ENCODE measurements around the gene BOLA2B. TPM values are rescaled to one million over a fixed set of nuclear protein-coding genes. Genes with fewer than 3 reads are reported as not detected.
A peak's percentile ranks its signal among the peaks of the same experiment; 100 is the strongest.
"Not testable (repeated sequence)": the region's sequence is repeated elsewhere in the genome, so short reads cannot be mapped to it uniquely, and the experiment has no call there.

The BOLA2B gene
- total and polyA plus RNA-seq, 9 of the 15 experiments (the other 6 are each of a cell fraction or from before 2014, with no cell fraction given) = 43.9 to 613 (median 181) TPM

GRCh38 chr16:30173054-30173453, 20.4 kb downstream of the BOLA2B start:
- intact Hi-C loops (cut with micrococcal nuclease) = no loop called here
- TF ChIP-seq CEBPG (CRISPR knock-in tag; IDR thresholded peaks at IDR 0.05) = no peak
- peak; percentile 28 to 78; a peak in 2 of 4 replicates for TF ChIP-seq CEBPG (tag; conservative IDR thresholded peaks at IDR 0.05 in 1 of 2, IDR thresholded peaks at IDR 0.05 in 1 of 2)
- no peak for TF ChIP-seq NFYB (IDR thresholded peaks at IDR 0.05; ENCODE audit: extremely low read depth, insufficient read length)
- no peak for TF ChIP-seq MEF2D (tag; conservative IDR thresholded peaks at IDR 0.05; ENCODE audit: low read depth)
- TF ChIP-seq SNIP1 (IDR thresholded peaks at IDR 0.05; ENCODE audit: low read depth) = no peak
- no peak for TF ChIP-seq CXXC5 (CRISPR knock-in tag; IDR thresholded peaks at IDR 0.05)
- no peak for TF ChIP-seq ARID4B (CRISPR knock-in tag; IDR thresholded peaks at IDR 0.05)
- TF ChIP-seq CEBPB (tag; IDR thresholded peaks at IDR 0.05) = peak; percentile 73
- TF ChIP-seq CBX1 (IDR thresholded peaks at IDR 0.05; ENCODE audit: low read depth) = no peak
- TF ChIP-seq ARID3B (CRISPR knock-in tag; IDR thresholded peaks at IDR 0.05; ENCODE audit: borderline replicate concordance) = no peak
- no peak for TF ChIP-seq ZNF431 (CRISPR knock-in tag; IDR thresholded peaks at IDR 0.05)
- no peak for TF ChIP-seq GTF2F1 (IDR thresholded peaks at IDR 0.05; ENCODE audit: low read depth, low read length)
- POLR2A ChIA-PET = no interaction called here
- no peaks in the 10 kb centered on the region for H4K20me1 ChIP-seq (replicated peaks; ENCODE audit: control insufficient read depth, insufficient read depth, low read length)
- DNase-seq (ENCODE audit: extremely low read depth in 1 of 4, low spot score in 3 of 4) (no peak), ATAC-seq (no peak), FAIRE-seq (no peak)
- 57% methylated on average over 7 of the region's 7 CpGs for WGBS (ENCODE audit: insufficient coverage, low coverage, missing lambda C conversion rate)
- in situ Hi-C loops (cut with MboI) = no loop called here
- H3K36me3 ChIP-seq (ENCODE audit: control insufficient read depth, insufficient read depth, low read length) = no peaks in the 10 kb centered on the region
- H3K9ac ChIP-seq (ENCODE audit: insufficient read depth in 1 of 2, low read depth in 2 of 2, low read length in 2 of 2) = no peak overlapping the region
- no peak overlapping the region for H2AFZ ChIP-seq (ENCODE audit: low read depth, low read length)
- no peak overlapping the region for H3K4me3 ChIP-seq
- H3K4me1 ChIP-seq (replicated peaks in 1 of 2; ENCODE audit: control insufficient read depth in 2 of 2, insufficient read depth in 2 of 2, low read length in 2 of 2) = no peaks in the 10 kb centered on the region
- no peak overlapping the region for H3K4me2 ChIP-seq (ENCODE audit: insufficient read depth, low read length)
- BruUV-seq (replicated peaks) = no TSS peak
- no peaks in the 10 kb centered on the region for H3K9me3 ChIP-seq (replicated peaks; ENCODE audit: control insufficient read depth, insufficient read depth, low read depth, low read length)
- CTCF ChIA-PET (ENCODE audit: low intra/inter-chr PET ratio) = no interaction called here
- H3K9me1 ChIP-seq (ENCODE audit: control insufficient read depth, insufficient read depth, low read length) = no peaks in the 10 kb centered on the region
- H3K79me2 ChIP-seq (ENCODE audit: control insufficient read depth, insufficient read depth, low read length) = no peaks in the 10 kb centered on the region
- no peaks in the 10 kb centered on the region for H3K27me3 ChIP-seq (ENCODE audit: control insufficient read depth in 2 of 2, insufficient read depth in 2 of 2, low read length in 2 of 2)
- H3K27ac ChIP-seq (ENCODE audit: extremely low read depth, low read depth, low read length) = no peak overlapping the region

GRCh38 chr16:30170145-30170544, 23.3 kb downstream of the BOLA2B start:
- POLR2A ChIA-PET; ATAC-seq; H2AFZ ChIP-seq (ENCODE audit: low read depth, low read length); H3K36me3 ChIP-seq (ENCODE audit: control insufficient read depth, insufficient read depth, low read length); H3K4me3 ChIP-seq; H3K27me3 ChIP-seq (ENCODE audit: control insufficient read depth in 2 of 2, insufficient read depth in 2 of 2, low read length in 2 of 2); H3K9ac ChIP-seq (ENCODE audit: insufficient read depth in 1 of 2, low read depth in 2 of 2, low read length in 2 of 2); BruUV-seq (replicated peaks); H3K79me2 ChIP-seq (ENCODE audit: control insufficient read depth, insufficient read depth, low read length); H3K9me3 ChIP-seq (replicated peaks; ENCODE audit: control insufficient read depth, insufficient read depth, low read depth, low read length); intact Hi-C loops (cut with micrococcal nuclease); H3K4me1 ChIP-seq (replicated peaks in 1 of 2; ENCODE audit: control insufficient read depth in 2 of 2, insufficient read depth in 2 of 2, low read length in 2 of 2); FAIRE-seq; DNase-seq (ENCODE audit: extremely low read depth in 1 of 4, low spot score in 3 of 4); H3K4me2 ChIP-seq (ENCODE audit: insufficient read depth, low read length); in situ Hi-C loops (cut with MboI); H3K9me1 ChIP-seq (ENCODE audit: control insufficient read depth, insufficient read depth, low read length); H3K27ac ChIP-seq (ENCODE audit: extremely low read depth, low read depth, low read length); H4K20me1 ChIP-seq (replicated peaks; ENCODE audit: control insufficient read depth, insufficient read depth, low read length); CTCF ChIA-PET (ENCODE audit: low intra/inter-chr PET ratio): not testable (repeated sequence)
- 18% methylated on average over 7 of the region's 31 CpGs for WGBS (ENCODE audit: insufficient coverage, low coverage, missing lambda C conversion rate)
